GM18498 (cell line): ENCODE data around the gene CSNK1E.

Source experiments
- ATAC-seq: cut with Tn5 transposase; IDR thresholded peaks from one replicate; pipeline ENCODE4 v1.9.1; 2021; ENCODE audit warnings: mild to moderate bottlenecking, moderate library complexity; ENCODE audit not compliant: unreplicated experiment

The CSNK1E gene

GRCh38 chr22:38250643-38251340 is 66.4 kb downstream of the CSNK1E start:
- ATAC-seq: no peak

- ATAC-seq: no peak
These were observed 67.2 kb downstream of the CSNK1E start for GRCh38 chr22:38249803-38250642.

- ATAC-seq: no peak
These were observed 67.9 kb downstream of the CSNK1E start for GRCh38 chr22:38249301-38249700.

- no peak for ATAC-seq
These were observed 69.0 kb downstream of the CSNK1E start for GRCh38 chr22:38248280-38248679.

- ATAC-seq: no peak
These were observed 69.5 kb downstream of the CSNK1E start for GRCh38 chr22:38247713-38248112.

GRCh38 chr22:38246692-38247091 is 70.5 kb downstream of the CSNK1E start:
- no peak for ATAC-seq

- ATAC-seq: no peak
These were observed 71.1 kb downstream of the CSNK1E start for GRCh38 chr22:38246046-38246658.

GRCh38 chr22:38244106-38244505 is 73.1 kb downstream of the CSNK1E start:
- no peak for ATAC-seq

GRCh38 chr22:38243007-38243765 is 74.0 kb downstream of the CSNK1E start:
- ATAC-seq: no peak

GRCh38 chr22:38240734-38241252 is 76.4 kb downstream of the CSNK1E start:
- ATAC-seq: no peak
